ENCODE results near the gene TMEM258. TPM values are rescaled to one million over a fixed set of nuclear protein-coding genes. Genes with fewer than 3 reads are reported as not detected.

The TMEM258 gene
- total RNA-seq, 1 donor from 2014 or later = 75.8 TPM

DNA sequence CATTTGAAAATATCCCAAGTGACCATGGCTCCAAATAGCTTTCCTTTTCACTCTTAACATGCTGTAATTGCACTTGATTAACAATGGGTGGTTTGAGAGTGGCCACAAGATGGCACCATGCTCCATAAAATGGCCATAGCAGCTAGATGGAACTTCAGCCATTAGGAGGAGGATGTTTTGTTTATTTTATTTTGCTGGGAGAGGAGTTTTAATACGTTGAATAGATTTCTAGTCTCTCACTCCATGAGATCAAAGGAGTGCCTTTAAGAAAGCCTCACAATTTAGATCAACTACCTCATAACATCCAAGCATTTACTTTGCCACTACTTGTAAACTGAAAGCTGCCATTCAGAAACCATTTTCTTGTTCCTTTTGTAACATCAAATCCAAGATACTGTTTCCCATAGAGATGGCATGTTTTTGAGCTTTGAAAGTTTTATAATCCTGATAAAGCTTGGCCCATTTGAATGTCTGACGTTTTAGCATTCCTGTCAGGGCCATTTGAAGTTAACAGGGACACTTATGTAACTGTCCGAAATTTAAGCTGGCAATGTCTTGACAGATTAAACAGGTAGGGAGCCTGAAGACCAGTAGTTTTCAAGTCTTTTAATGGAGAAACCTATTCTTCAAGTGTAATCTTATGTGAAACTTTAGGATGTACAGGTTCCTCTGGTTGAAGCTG lies 5.0 kb upstream of the TMEM258 start:
- peak; percentile 72 for TF ChIP-seq CTCF (IDR thresholded peaks at IDR 0.05; ENCODE audit: insufficient read depth, low read length, poor library complexity, severe bottlenecking)
- no peak overlapping the region for H3K4me3 ChIP-seq (ENCODE audit: low read depth, low read length)
- peak; percentile 43 for DNase-seq (ENCODE audit: low read depth)
- H3K36me3 ChIP-seq (ENCODE audit: control insufficient read depth, insufficient read depth, low read length) = peaks cover 2% of the 10 kb centered on the region
- no peaks in the 10 kb centered on the region for H3K27me3 ChIP-seq (ENCODE audit: control insufficient read depth, insufficient read depth, low read length)

DNA sequence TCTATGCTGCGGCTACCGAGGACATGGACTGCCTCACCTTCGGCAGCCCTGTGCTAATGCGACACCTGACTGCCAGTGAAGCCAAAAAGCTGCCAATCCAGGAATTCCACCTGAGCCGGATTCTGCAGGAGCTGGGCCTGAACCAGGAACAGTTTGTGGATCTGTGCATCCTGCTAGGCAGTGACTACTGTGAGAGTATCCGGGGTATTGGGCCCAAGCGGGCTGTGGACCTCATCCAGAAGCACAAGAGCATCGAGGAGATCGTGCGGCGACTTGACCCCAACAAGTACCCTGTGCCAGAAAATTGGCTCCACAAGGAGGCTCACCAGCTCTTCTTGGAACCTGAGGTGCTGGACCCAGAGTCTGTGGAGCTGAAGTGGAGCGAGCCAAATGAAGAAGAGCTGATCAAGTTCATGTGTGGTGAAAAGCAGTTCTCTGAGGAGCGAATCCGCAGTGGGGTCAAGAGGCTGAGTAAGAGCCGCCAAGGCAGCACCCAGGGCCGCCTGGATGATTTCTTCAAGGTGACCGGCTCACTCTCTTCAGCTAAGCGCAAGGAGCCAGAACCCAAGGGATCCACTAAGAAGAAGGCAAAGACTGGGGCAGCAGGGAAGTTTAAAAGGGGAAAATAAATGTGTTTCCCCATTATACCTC lies 3.6 kb upstream of the TMEM258 start:
- no peak for DNase-seq (ENCODE audit: low read depth)
- no peaks in the 10 kb centered on the region for H3K27me3 ChIP-seq (ENCODE audit: control insufficient read depth, insufficient read depth, low read length)
- no peak for TF ChIP-seq CTCF (IDR thresholded peaks at IDR 0.05; ENCODE audit: insufficient read depth, low read length, poor library complexity, severe bottlenecking)
- peaks cover 1% of the 10 kb centered on the region for H3K36me3 ChIP-seq (ENCODE audit: control insufficient read depth, insufficient read depth, low read length)
- H3K4me3 ChIP-seq (ENCODE audit: low read depth, low read length) = no peak overlapping the region

GRCh38 chr11:61795459-61795858 lies 3.1 kb upstream of the TMEM258 start:
- no peak for DNase-seq (ENCODE audit: low read depth)
- no peak overlapping the region for H3K4me3 ChIP-seq (ENCODE audit: low read depth, low read length)
- TF ChIP-seq CTCF (IDR thresholded peaks at IDR 0.05; ENCODE audit: insufficient read depth, low read length, poor library complexity, severe bottlenecking) = no peak
- peaks cover 1% of the 10 kb centered on the region for H3K36me3 ChIP-seq (ENCODE audit: control insufficient read depth, insufficient read depth, low read length)
- no peaks in the 10 kb centered on the region for H3K27me3 ChIP-seq (ENCODE audit: control insufficient read depth, insufficient read depth, low read length)

DNA sequence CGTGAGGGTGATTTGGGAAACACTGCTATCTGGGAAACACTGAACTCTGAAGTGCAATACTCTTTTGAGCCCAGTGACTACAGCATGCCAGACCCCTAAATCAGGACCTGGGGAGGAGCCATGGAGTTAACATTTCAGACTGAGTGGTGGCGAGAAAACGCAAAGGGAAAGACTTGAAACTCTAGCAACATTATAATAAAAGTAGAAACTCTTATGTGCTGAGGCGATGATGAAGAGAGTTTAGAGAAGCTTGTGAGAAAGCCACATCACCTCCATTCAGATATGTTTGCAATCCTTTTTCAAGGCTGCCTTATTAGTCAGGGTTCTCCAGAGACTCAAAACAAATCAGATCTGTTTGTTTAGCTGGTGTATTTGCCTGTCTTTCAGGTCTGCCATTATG lies 2.2 kb upstream of the TMEM258 start:
- no peak overlapping the region for H3K4me3 ChIP-seq (ENCODE audit: low read depth, low read length)
- TF ChIP-seq CTCF (IDR thresholded peaks at IDR 0.05; ENCODE audit: insufficient read depth, low read length, poor library complexity, severe bottlenecking) = no peak
- H3K27me3 ChIP-seq (ENCODE audit: control insufficient read depth, insufficient read depth, low read length) = no peaks in the 10 kb centered on the region
- peaks cover under 1% of the 10 kb centered on the region for H3K36me3 ChIP-seq (ENCODE audit: control insufficient read depth, insufficient read depth, low read length)
- no peak for DNase-seq (ENCODE audit: low read depth)

GRCh38 chr11:61793829-61794204 lies 1.4 kb upstream of the TMEM258 start:
- peak overlapping the region; percentile 63 for H3K4me3 ChIP-seq (ENCODE audit: low read depth, low read length)
- peaks cover 5% of the 10 kb centered on the region for H3K36me3 ChIP-seq (ENCODE audit: control insufficient read depth, insufficient read depth, low read length)
- H3K27me3 ChIP-seq (ENCODE audit: control insufficient read depth, insufficient read depth, low read length) = no peaks in the 10 kb centered on the region
- DNase-seq (ENCODE audit: low read depth) = no peak
- TF ChIP-seq CTCF (IDR thresholded peaks at IDR 0.05; ENCODE audit: insufficient read depth, low read length, poor library complexity, severe bottlenecking) = no peak

Data from kidney epithelial cell (primary cell).